ENCODE results near the gene FAM114A1.
"Not testable (repeated sequence)": the region's sequence is repeated elsewhere in the genome, so short reads cannot be mapped to it uniquely, and the experiment has no call there.

Gene FAM114A1

GRCh38 chr4:38935391-38936073, 67.9 kb downstream of the FAM114A1 start:
- DNase-seq (ENCODE audit: low spot score) = no peak

- no peak for DNase-seq (ENCODE audit: low spot score)
Observed at GRCh38 chr4:38939165-38939564, 71.6 kb downstream of the FAM114A1 start.

GRCh38 chr4:38940476-38940875, 72.9 kb downstream of the FAM114A1 start:
- no peak for DNase-seq (ENCODE audit: low spot score)

- not testable (repeated sequence) for DNase-seq (ENCODE audit: low spot score)
Observed at GRCh38 chr4:38941906-38942305, 74.3 kb downstream of the FAM114A1 start.

GRCh38 chr4:38943343-38943742, 75.7 kb downstream of the FAM114A1 start:
- DNase-seq (ENCODE audit: low spot score) = no peak

DNA sequence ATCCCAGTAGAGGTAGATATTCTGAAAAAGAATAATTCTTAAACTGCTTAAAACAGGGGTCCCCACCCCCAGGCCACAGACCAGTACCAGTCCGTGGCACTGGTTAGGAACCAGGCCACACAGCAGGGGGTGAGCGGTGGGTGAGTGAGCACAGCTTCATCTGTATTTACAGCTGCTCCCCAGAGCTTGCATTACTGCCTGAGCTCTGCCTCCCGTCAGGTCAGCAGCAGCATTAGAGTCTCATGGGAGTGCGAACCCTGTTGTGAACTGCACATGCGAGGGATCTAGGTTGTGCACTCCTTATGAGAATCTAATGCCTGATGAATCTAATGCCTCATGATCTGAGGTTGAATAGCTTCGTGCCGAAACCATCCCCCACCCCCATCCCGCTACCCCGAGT, 76.8 kb downstream of the FAM114A1 start:
- DNase-seq (ENCODE audit: low spot score) = no peak

GRCh38 chr4:38946919-38947318, 79.3 kb downstream of the FAM114A1 start:
- DNase-seq (ENCODE audit: low spot score) = no peak

GRCh38 chr4:38948551-38948950, 80.9 kb downstream of the FAM114A1 start:
- no peak for DNase-seq (ENCODE audit: low spot score)

- peak; percentile 60 for DNase-seq (ENCODE audit: low spot score)
Observed at GRCh38 chr4:38949411-38950051, 81.9 kb downstream of the FAM114A1 start.

DNA sequence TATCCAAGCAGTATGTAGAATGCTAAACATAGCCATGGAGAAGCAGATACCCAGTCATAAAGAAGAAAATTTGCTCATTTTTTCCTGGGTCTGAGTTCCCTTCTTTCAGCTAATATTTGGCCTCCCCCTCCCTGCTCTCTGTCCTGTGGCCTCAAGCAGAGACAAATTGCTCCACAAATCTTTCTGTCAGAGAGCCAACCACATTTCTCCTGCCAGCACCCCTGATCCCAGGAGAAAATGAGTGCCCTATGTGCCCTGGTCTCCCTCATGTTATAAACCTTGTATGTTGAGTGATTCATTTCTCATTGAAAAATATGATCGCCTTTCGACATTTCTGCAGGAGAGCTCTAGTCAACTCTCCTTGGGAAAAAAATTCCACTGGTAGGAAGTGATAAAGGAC, 82.6 kb downstream of the FAM114A1 start:
- DNase-seq (ENCODE audit: low spot score) = no peak

DNA sequence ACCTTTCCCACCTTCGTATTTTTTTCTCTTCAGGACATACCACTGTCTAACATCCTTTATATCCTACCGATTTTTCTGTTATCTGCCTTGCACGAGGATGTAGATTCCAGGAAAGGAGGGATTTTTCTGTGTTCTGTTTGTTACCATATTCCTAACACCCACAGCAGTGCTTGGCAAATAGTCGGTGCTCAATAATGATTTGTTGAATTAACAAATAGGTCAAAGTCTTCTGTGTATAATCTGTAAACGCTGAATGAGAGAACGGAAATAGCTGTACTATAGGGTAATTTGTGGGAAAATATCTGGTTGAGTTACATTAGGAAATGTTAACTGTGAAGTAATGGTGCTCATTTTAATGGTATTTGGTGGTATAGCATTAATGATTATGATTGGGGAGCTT, 83.1 kb downstream of the FAM114A1 start:
- no peak for DNase-seq (ENCODE audit: low spot score)

GRCh38 chr4:38951598-38951997, 84.0 kb downstream of the FAM114A1 start:
- DNase-seq (ENCODE audit: low spot score) = no peak

- no peak for DNase-seq (ENCODE audit: low spot score)
Observed at GRCh38 chr4:38952017-38952416, 84.4 kb downstream of the FAM114A1 start.

DNA sequence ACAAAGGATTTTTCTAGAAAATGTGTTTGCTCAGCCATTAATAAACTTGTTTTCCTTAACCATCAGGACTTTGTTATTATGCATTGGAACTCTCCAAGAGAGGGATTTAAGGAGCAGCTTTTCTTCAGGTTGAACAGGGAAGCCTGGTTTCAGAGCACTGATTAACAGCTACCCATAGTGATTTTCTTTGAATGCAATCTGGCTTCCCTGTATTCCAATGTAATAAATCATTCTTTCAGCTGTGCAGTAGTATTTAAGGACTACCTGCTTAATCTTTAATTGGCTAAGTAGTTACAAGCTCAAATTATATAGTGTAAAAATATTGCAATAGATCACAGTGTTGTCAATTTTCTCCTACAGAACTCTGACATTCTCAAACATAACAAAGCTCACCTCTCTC, 87.1 kb downstream of the FAM114A1 start:
- DNase-seq (ENCODE audit: low spot score) = no peak

DNA sequence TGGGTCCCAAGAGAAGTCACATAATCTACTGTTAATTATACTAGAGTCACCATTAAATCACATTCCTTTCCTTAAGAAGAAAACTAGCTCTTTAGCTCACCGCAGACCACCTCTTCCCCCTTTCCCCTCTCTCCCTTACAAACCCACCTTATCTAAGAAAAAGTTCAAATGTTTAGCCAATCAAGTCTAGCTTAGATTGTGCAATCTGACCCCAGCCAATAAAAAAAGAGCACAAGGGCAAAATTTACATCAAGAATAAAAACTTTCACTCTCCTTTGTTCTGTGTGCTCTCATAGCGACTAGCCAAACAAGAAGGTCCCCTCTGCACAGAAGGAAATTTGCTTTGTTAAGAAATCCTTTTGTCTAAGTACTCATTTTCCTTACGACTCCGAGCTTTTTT, 88.4 kb downstream of the FAM114A1 start:
- no peak for DNase-seq (ENCODE audit: low spot score)

GRCh38 chr4:38957261-38957815, 89.7 kb downstream of the FAM114A1 start:
- DNase-seq (ENCODE audit: low spot score) = no peak

GRCh38 chr4:38957893-38958292, 90.3 kb downstream of the FAM114A1 start:
- DNase-seq (ENCODE audit: low spot score) = no peak

GRCh38 chr4:38958453-38959190, 91.0 kb downstream of the FAM114A1 start:
- DNase-seq (ENCODE audit: low spot score) = no peak

DNA sequence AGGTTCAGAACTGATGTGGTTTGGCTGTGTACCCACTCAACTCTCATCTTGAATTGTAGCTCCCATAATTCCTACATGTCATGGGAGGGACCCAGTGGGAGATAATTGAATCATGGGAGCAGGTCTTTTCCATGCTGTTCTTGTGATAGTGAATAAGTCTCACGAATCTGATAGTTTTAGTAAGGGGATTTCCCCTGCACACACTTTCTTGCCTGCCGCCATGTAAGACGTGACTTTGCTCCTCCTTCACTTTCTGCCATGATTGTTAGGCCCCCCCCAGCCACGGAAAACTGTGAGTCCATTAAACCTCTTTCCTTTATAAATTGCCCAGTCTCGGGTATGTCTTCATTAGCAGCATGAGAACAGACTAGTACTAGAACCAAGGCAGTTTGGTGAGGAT, 91.6 kb downstream of the FAM114A1 start:
- not testable (repeated sequence) for DNase-seq (ENCODE audit: low spot score)

- DNase-seq (ENCODE audit: low spot score) = no peak
Observed at GRCh38 chr4:38964942-38965775, 97.6 kb downstream of the FAM114A1 start.

DNA sequence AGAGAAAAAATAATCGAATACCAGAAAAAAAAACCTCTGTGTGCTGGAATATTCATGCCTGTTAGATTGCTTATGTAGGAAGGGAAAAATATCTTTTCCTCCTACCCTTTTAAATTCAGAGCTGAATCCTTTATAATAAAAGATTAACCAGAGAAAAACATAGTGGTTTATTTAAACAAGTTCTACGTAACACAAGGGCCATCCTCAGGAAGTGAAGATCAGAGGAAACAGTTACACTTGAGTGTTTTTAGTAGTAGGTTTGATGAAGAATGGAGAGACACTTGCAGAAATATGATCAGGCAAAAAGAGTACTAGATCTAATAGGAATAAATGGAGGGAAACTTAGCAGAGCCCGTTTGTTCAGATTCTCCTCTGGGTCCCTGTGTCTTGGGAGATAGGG, 98.3 kb downstream of the FAM114A1 start:
- no peak for DNase-seq (ENCODE audit: low spot score)
